ENCODE measurements around the gene CACNA1C.

DNA sequence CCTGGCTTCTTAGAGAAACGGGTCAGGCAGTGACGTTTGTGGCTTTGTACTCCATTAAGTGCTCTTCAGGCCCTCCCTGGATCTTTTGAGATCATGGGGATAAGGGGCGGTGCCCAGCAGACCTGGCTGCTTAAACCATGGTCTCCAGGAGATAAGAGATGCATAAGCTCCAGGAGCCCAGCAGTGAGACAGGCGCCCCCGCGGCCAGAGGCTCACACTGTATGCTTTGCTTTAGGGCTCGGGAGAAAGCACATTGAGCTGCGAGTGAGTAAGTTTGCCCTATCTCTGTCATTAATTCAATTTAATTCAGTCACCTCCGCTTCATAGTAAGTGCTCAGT, 359.5 kb downstream of the CACNA1C start:
- TF ChIP-seq CTCF (IDR thresholded peaks at IDR 0.05), result no peak
- no peak for TF ChIP-seq POLR2A (IDR thresholded peaks at IDR 0.05)
